GM15510 (cell line): Measurements from ENCODE around the gene SIGLEC7.

Source experiments
- POLR2A ChIP-seq: IDR thresholded peaks from 3 replicates; pipeline ENCODE4 v1.6.1; 2011; ENCODE audit warnings: borderline replicate concordance; ENCODE audit not compliant: insufficient read length; ENCODE audit errors: extremely low read depth

The SIGLEC7 gene

GRCh38 chr19:51125421-51126075, 16.6 kb upstream of the SIGLEC7 start:
- no peak for TF ChIP-seq POLR2A

GRCh38 chr19:51127032-51127431, 15.1 kb upstream of the SIGLEC7 start:
- no peak for TF ChIP-seq POLR2A

DNA sequence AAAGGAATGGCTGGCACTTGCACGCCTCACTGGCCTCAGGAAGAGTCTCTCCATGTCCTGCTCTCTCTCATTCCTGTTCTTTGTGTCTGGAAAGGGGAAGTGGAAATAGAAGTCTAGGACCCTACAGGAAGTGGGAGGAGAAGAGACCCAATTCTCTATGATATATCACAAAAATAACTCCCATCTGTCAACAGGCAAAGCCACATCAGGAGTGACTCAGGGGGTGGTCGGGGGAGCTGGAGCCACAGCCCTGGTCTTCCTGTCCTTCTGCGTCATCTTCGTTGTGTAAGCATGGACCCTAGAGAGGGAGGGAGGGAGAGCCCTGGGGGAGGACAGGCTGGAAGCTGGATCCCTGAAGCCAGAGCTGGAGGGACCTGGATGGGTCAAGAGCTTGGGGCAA, 14.3 kb upstream of the SIGLEC7 start:
- TF ChIP-seq POLR2A: no peak

DNA sequence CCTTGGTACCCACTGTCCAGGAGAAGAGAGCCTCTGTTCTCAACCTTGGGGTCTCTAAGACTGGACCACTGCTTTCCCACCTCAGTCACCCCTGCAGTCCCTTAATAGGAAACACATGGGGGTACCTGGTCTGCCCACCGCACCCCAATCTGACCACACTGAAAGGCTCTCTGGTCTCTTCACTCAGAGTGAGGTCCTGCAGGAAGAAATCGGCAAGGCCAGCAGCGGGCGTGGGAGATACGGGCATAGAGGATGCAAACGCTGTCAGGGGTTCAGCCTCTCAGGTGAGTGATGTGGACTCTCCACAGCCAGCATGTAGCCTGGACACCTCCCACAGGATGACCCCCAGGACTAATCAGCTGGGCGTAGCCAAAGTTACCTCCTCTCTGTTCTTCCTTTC, 13.9 kb upstream of the SIGLEC7 start:
- TF ChIP-seq POLR2A: no peak

DNA sequence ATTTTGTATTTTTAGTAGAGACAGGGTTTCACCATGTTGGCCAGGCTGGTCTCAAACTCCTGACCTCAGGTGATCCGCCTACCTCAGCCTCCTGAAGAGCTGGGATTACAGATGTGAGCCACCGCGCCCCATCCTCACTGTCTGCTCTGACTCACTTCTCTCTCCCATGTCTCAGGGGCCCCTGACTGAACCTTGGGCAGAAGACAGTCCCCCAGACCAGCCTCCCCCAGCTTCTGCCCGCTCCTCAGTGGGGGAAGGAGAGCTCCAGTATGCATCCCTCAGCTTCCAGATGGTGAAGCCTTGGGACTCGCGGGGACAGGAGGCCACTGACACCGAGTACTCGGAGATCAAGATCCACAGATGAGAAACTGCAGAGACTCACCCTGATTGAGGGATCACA, 12.4 kb upstream of the SIGLEC7 start:
- TF ChIP-seq POLR2A: no peak

- no peak for TF ChIP-seq POLR2A
Observed at GRCh38 chr19:51131780-51132680, 10.1 kb upstream of the SIGLEC7 start.

GRCh38 chr19:51135004-51135403, 7.1 kb upstream of the SIGLEC7 start:
- no peak for TF ChIP-seq POLR2A

DNA sequence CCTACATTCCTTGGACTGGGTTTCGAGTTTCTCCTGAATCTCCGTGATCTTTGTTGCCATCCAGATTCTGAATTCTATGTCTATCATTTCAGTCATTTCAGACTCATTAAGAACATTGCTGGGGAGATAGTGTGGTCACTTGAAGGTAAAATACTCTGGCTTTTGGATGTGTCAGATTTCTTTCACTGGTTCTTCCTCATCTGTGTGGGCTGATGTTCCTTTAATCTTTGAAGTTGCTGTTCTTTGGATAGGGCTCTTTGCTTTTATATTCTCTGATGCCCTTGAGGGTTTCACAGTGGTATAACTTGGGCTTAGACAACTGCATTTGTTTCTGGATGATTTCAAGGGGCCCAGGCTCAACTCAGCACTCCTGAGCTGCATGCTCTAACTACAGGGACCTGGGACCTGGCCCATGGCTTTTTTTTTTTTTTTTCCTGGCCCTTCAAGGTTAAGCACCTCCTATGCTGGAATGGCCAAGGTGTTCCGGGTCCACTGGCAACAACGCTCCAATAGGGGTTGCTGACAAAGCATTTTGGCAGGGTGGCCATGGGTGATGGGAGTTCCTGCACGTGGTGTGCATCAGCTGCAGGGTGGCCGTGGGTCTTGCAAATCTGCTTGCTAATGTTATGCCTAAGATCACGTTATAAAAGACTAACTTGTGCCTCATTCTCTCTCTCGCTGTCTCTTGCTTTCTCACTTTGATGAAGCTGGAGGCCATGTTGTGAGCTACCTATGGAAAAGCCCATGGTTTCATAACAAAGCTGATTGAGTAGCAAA, 5.9 kb upstream of the SIGLEC7 start:
- TF ChIP-seq POLR2A: no peak

GRCh38 chr19:51136851-51137551, 5.1 kb upstream of the SIGLEC7 start:
- TF ChIP-seq POLR2A: no peak

- no peak for TF ChIP-seq POLR2A
Observed at GRCh38 chr19:51137792-51138425, 4.2 kb upstream of the SIGLEC7 start.

- TF ChIP-seq POLR2A: no peak
Observed at GRCh38 chr19:51138549-51138979, 3.5 kb upstream of the SIGLEC7 start.

DNA sequence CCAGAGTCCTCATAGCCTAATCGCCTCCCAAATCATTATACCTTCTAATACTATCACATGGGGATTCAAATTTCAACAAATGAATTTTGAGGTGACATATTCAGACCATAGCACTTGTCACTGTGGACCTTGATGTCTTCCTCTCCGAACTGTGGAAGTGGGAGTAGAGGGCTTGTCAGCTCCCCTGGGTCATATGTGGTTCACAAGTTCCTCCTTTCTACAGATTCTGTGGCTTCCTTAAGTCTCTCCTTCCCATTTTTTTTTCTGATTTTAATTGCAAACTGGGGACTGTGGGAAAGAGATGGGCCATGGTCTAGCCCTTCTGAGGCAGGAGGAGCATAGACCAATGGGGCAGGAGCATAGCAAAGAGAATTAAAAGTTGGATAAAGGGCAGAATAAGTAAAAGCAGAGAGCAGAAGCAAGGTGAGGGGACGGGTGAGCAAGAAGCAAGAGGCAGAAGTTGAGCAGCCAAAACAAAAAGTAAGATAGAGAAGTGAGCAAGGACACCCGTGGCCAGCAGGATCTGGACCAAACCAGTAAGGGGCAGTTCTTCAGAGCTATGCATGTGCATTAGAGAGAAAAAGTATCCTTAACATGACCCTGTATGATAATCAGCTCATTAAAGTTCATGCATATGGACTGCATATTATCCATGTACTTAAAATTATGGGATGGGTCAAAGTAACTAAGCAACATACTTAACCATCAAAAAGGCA, 2.6 kb upstream of the SIGLEC7 start:
- no peak for TF ChIP-seq POLR2A

DNA sequence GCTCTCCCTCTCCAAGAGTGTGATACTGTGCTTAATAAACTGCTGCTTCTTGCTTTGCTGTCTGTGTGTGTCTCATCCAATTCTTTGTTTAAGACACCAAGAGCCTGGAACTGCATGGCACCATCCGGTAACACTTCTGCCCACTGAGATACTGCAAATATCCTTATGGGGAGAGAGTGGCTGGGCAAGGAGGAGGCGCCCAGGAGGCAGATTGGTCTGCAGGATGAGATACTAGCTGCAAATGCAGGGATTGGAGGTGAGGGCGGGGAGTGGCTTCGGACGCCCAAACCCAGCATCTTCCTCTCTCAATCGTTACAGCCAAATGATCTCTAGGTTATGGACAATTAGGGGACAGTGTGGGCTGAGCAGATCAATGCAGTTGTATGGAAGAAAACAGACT, 1.7 kb upstream of the SIGLEC7 start:
- no peak for TF ChIP-seq POLR2A

- TF ChIP-seq POLR2A: no peak
Observed at GRCh38 chr19:51141181-51141580, 920 bp upstream of the SIGLEC7 start.

DNA sequence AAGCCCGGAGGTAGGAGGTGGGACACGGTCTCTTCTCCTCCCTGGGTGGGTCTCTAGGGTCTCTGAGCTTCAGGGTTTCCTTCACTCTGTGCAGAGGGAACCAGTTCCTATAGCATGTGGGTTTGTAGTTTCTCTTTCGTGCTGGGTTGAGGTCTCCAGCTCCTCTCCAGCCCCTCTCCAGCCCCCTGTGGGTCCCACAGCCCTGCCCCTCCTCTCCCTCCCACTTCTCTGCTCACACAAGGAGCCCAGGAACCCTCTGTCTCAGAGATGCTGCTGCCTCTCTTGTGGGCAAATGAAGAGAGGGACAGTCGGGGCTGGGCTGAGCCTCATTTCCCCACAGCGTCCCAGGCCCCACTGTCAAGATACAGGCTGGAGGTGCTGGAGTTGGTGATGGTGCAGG, 1.4 kb downstream of the SIGLEC7 start:
- no peak for TF ChIP-seq POLR2A
